IPS-NIHi11 (cell line): Measurements from ENCODE around the gene SEMA4D.
A peak's percentile ranks its signal among the peaks of the same experiment; 100 is the strongest.

Experiments used
- DNase-seq: peaks from one replicate; pipeline ENCODE4 v3.0.0; 2012; ENCODE audit warnings: mixed read lengths, low spot score

SEMA4D gene

GRCh38 chr9:89313842-89314241 lies 184.1 kb downstream of the SEMA4D start:
- DNase-seq, result no peak

GRCh38 chr9:89312222-89312571 lies 185.7 kb downstream of the SEMA4D start:
- no peak for DNase-seq

DNA sequence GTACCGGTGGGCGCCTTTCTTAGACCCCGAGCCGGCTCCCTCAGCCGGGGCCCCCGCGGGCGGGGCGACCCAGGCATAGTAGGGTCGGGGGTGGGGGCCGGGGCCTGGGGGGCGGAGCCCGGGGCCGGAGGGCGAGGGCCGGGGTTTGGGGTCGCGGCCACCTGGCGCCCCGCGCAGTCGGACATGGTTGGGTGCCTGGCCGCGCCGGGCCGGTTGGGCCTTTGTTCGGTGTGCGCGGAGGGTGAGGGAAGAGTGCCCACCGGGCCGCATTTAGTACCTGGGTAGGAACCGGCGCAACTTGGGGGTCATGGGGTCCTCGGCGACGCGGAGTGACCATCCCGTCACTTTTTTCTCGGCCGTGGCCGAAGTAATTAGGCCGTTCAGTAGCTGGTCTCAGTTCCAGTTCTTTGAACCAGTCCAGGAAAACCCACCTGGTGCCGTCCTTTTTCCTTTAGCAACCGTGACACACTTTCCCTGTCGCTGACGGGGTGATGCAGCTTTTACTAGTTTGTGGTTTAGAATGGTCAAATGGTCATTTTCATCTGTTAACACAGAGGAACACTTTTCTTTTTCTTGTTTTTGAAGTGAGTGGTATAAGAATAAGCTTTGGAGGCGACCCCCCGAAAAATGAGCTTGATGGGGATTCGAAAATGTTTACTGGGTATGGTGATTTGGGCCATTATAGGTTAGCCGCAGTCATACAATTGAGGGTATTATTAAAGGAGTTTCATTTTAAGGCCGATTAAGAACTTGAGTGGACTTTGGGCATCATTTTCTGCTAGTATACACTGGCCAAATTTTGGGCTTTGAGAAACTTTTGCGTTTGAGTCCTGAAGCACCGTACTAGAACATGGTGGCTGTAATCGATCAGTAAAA lies 186.3 kb downstream of the SEMA4D start:
- peak; percentile 45 for DNase-seq
